HG03103 (cell line): Measurements from ENCODE around the gene CAPNS1.

Experiments
- ATAC-seq: cut with Tn5 transposase; IDR thresholded peaks from one replicate; pipeline ENCODE4 v1.9.1; 2021; ENCODE audit warnings: low read depth; ENCODE audit not compliant: unreplicated experiment

Gene CAPNS1

GRCh38 chr19:36139473-36140303 is at the start of gene CAPNS1:
Gene CAPNS1 (plus strand): TSS chr19:36140066. CDS start chr19:36141012, 946 bp downstream.
- ATAC-seq = peak; percentile 72

GRCh38 chr19:36090910-36091695 is 48.8 kb upstream of the CAPNS1 start:
- no peak for ATAC-seq

- ATAC-seq = no peak
Observed at GRCh38 chr19:36092566-36092965, 47.3 kb upstream of the CAPNS1 start.

GRCh38 chr19:36093146-36093662 is 46.7 kb upstream of the CAPNS1 start:
- no peak for ATAC-seq

- ATAC-seq = no peak
Observed at GRCh38 chr19:36093687-36094086, 46.2 kb upstream of the CAPNS1 start.

- no peak for ATAC-seq
Observed at GRCh38 chr19:36097036-36097435, 42.8 kb upstream of the CAPNS1 start.

- ATAC-seq = no peak
Observed at GRCh38 chr19:36099166-36099785, 40.6 kb upstream of the CAPNS1 start.

- ATAC-seq = no peak
Observed at GRCh38 chr19:36100476-36100875, 39.4 kb upstream of the CAPNS1 start.

GRCh38 chr19:36101550-36102327 is 38.1 kb upstream of the CAPNS1 start:
- no peak for ATAC-seq

GRCh38 chr19:36103040-36103626 is 36.7 kb upstream of the CAPNS1 start:
- no peak for ATAC-seq

GRCh38 chr19:36103842-36104552 is 35.9 kb upstream of the CAPNS1 start:
- no peak for ATAC-seq

- no peak for ATAC-seq
Observed at GRCh38 chr19:36106441-36106840, 33.4 kb upstream of the CAPNS1 start.

GRCh38 chr19:36106991-36107390 is 32.9 kb upstream of the CAPNS1 start:
- no peak for ATAC-seq

- no peak for ATAC-seq
Observed at GRCh38 chr19:36108684-36109083, 31.2 kb upstream of the CAPNS1 start.

GRCh38 chr19:36110487-36111199 is 29.2 kb upstream of the CAPNS1 start, which contains the start of gene OVOL3:
Gene OVOL3 (plus strand): TSS chr19:36111143. CDS start chr19:36111203, 60 bp downstream.
- ATAC-seq = no peak

- no peak for ATAC-seq
Observed at GRCh38 chr19:36111200-36111539, 28.7 kb upstream of the CAPNS1 start.

GRCh38 chr19:36112678-36113077 is 27.2 kb upstream of the CAPNS1 start:
- ATAC-seq = no peak

- no peak for ATAC-seq
Observed at GRCh38 chr19:36113425-36113824, 26.4 kb upstream of the CAPNS1 start.
